AG09309 (cell line): ENCODE data around the gene MCC.

Source experiments
- DNase-seq: peaks from one replicate; pipeline ENCODE4 v3.0.0-alpha.2; 2010; ENCODE audit warnings: low read depth
- H3K4me3 ChIP-seq: 2 replicates; pipeline ENCODE4 v1.5.1; 2011; ENCODE audit warnings: mild to moderate bottlenecking, low read depth, low read length, moderate library complexity; ENCODE audit not compliant: control insufficient read depth
- CTCF ChIP-seq: IDR thresholded peaks from 2 replicates; pipeline ENCODE4 v1.5.1; 2011; ENCODE audit warnings: mild to moderate bottlenecking, low read depth, low read length, inconsistent platforms; ENCODE audit not compliant: insufficient read depth, control insufficient read depth; ENCODE audit errors: missing control alignments

MCC gene

GRCh38 chr5:113145757-113146387 is 342.4 kb downstream of the MCC start:
- DNase-seq = no peak
- no peak for TF ChIP-seq CTCF
- no peak overlapping the region for H3K4me3 ChIP-seq

- H3K4me3 ChIP-seq = no peak overlapping the region
- TF ChIP-seq CTCF = no peak
- DNase-seq = no peak
Measured at GRCh38 chr5:113142186-113142585, 346.1 kb downstream of the MCC start.

- peak; percentile 90 for DNase-seq
- no peak overlapping the region for H3K4me3 ChIP-seq
- no peak for TF ChIP-seq CTCF
Measured at GRCh38 chr5:113140837-113141671, 347.2 kb downstream of the MCC start.

GRCh38 chr5:113133211-113133975 is 354.9 kb downstream of the MCC start:
- no peak for TF ChIP-seq CTCF
- H3K4me3 ChIP-seq = no peak overlapping the region
- no peak for DNase-seq

- DNase-seq = no peak
- no peak for TF ChIP-seq CTCF
- no peak overlapping the region for H3K4me3 ChIP-seq
Measured at GRCh38 chr5:113132564-113132963, 355.7 kb downstream of the MCC start.

GRCh38 chr5:113128641-113129330 is 359.5 kb downstream of the MCC start:
- no peak for DNase-seq
- no peak for TF ChIP-seq CTCF
- no peak overlapping the region for H3K4me3 ChIP-seq
